HG02840 (cell line): ENCODE results near the gene SENP2.
"Not testable (repeated sequence)": the region's sequence is repeated elsewhere in the genome, so short reads cannot be mapped to it uniquely, and the experiment has no call there.

ENCODE experiments used
- ATAC-seq: cut with Tn5 transposase; IDR thresholded peaks from one replicate; pipeline ENCODE4 v1.9.1; 2021; ENCODE audit warnings: mild to moderate bottlenecking, moderate library complexity, moderate number of reproducible peaks; ENCODE audit not compliant: unreplicated experiment, low FRiP score

Gene SENP2

GRCh38 chr3:185585859-185586685, at the start of gene SENP2:
Gene SENP2, plus strand, starts transcription at chr3:185586295. Its CDS starts 119 bp downstream, at chr3:185586414.
- peak; percentile 96 for ATAC-seq

- ATAC-seq: peak; percentile 99
Measured at GRCh38 chr3:185537369-185537970, 48.6 kb upstream of the SENP2 start.

GRCh38 chr3:185539934-185540333, 46.2 kb upstream of the SENP2 start:
- ATAC-seq: no peak

- ATAC-seq: no peak
Measured at GRCh38 chr3:185540695-185541094, 45.4 kb upstream of the SENP2 start.

- ATAC-seq: no peak
Measured at GRCh38 chr3:185549122-185549521, 37.0 kb upstream of the SENP2 start.

GRCh38 chr3:185549651-185550111, 36.4 kb upstream of the SENP2 start:
- no peak for ATAC-seq

GRCh38 chr3:185552358-185552877, 33.7 kb upstream of the SENP2 start, which contains the start of gene LIPH:
Gene LIPH, minus strand, starts transcription at chr3:185552588. Its CDS starts 117 bp downstream, at chr3:185552471.
- ATAC-seq: no peak

GRCh38 chr3:185555101-185555501, 31.0 kb upstream of the SENP2 start:
- no peak for ATAC-seq

GRCh38 chr3:185555860-185556347, 30.2 kb upstream of the SENP2 start:
- ATAC-seq: no peak

GRCh38 chr3:185556640-185557039, 29.5 kb upstream of the SENP2 start:
- not testable (repeated sequence) for ATAC-seq

- ATAC-seq: no peak
Measured at GRCh38 chr3:185558395-185558794, 27.7 kb upstream of the SENP2 start.

GRCh38 chr3:185559706-185560090, 26.4 kb upstream of the SENP2 start:
- no peak for ATAC-seq

GRCh38 chr3:185560676-185561075, 25.4 kb upstream of the SENP2 start:
- no peak for ATAC-seq

- no peak for ATAC-seq
Measured at GRCh38 chr3:185561374-185561943, 24.6 kb upstream of the SENP2 start.

GRCh38 chr3:185561958-185562357, 24.1 kb upstream of the SENP2 start:
- ATAC-seq: no peak

GRCh38 chr3:185572183-185572582, 13.9 kb upstream of the SENP2 start:
- no peak for ATAC-seq

GRCh38 chr3:185575108-185575869, 10.8 kb upstream of the SENP2 start:
- not testable (repeated sequence) for ATAC-seq

- no peak for ATAC-seq
Measured at GRCh38 chr3:185582236-185582635, 3.9 kb upstream of the SENP2 start.

GRCh38 chr3:185582871-185583270, 3.2 kb upstream of the SENP2 start:
- no peak for ATAC-seq

- no peak for ATAC-seq
Measured at GRCh38 chr3:185583925-185584324, 2.2 kb upstream of the SENP2 start.
